HEK293 (cell line): ENCODE measurements around the gene HS3ST3A1.

ENCODE experiments used
- BCL11B ChIP-seq: fragments of 450-650 bp; formaldehyde crosslinking; IDR thresholded peaks from 2 replicates; pipeline ENCODE4 v1.5.1; 2016; ENCODE audit warnings: low read depth, missing biosample characterization, missing genetic modification characterization
- HOXA7 ChIP-seq: sonication (generic); formaldehyde crosslinking; IDR thresholded peaks from 2 replicates; pipeline ENCODE4 v1.8.1; 2022; ENCODE audit warnings: missing genetic modification reagents, borderline replicate concordance
- HOXC10 ChIP-seq: sonication (generic); formaldehyde crosslinking; IDR thresholded peaks from 2 replicates; pipeline ENCODE4 v1.8.1; 2023; ENCODE audit warnings: mild to moderate bottlenecking, missing genetic modification reagents
- OVOL3 ChIP-seq: fragments of 450-650 bp; formaldehyde crosslinking; IDR thresholded peaks from 2 replicates; pipeline ENCODE4 v1.5.1; 2016; ENCODE audit warnings: missing biosample characterization, missing genetic modification characterization
- SP2 ChIP-seq: fragments of 450-650 bp; formaldehyde crosslinking; IDR thresholded peaks from 2 replicates; pipeline ENCODE4 v1.5.1; 2016; ENCODE audit warnings: missing biosample characterization, missing genetic modification characterization
- TCF7L2 ChIP-seq: IDR thresholded peaks from 2 replicates; pipeline ENCODE4 v1.6.1; 2011; ENCODE audit warnings: low read depth, mild to moderate bottlenecking, inconsistent platforms, low read length, moderate library complexity, borderline replicate concordance
- ZBTB11 ChIP-seq: fragments of 450-650 bp; formaldehyde crosslinking; conservative IDR thresholded peaks from 2 replicates; pipeline ENCODE4 v1.5.1; 2016; ENCODE audit warnings: low read depth, missing biosample characterization, missing genetic modification characterization
- ZBTB8A ChIP-seq: fragments of 450-650 bp; formaldehyde crosslinking; IDR thresholded peaks from 2 replicates; pipeline ENCODE4 v1.5.1; 2016; ENCODE audit warnings: missing biosample characterization, missing genetic modification characterization
- ZFHX2 ChIP-seq: fragments of 450-650 bp; formaldehyde crosslinking; conservative IDR thresholded peaks from 2 replicates; pipeline ENCODE4 v1.5.1; 2016; ENCODE audit warnings: missing biosample characterization, missing genetic modification characterization
- ZNF10 ChIP-seq: fragments of 450-650 bp; formaldehyde crosslinking; IDR thresholded peaks from 2 replicates; pipeline ENCODE4 v1.5.1; 2017; ENCODE audit warnings: missing biosample characterization, missing genetic modification characterization
- ZNF112 ChIP-seq: fragments of 450-650 bp; formaldehyde crosslinking; IDR thresholded peaks from 2 replicates; pipeline ENCODE4 v1.5.0; 2017; ENCODE audit warnings: missing biosample characterization, missing genetic modification characterization
- ZNF146 ChIP-seq: fragments of 450-650 bp; formaldehyde crosslinking; IDR thresholded peaks from 2 replicates; pipeline ENCODE4 v1.5.1; 2016; ENCODE audit warnings: missing biosample characterization, missing genetic modification characterization
- ZNF175 ChIP-seq: fragments of 450-650 bp; formaldehyde crosslinking; IDR thresholded peaks from 2 replicates; pipeline ENCODE4 v1.5.1; 2016; ENCODE audit warnings: missing biosample characterization, missing genetic modification characterization
- ZNF274 ChIP-seq, 2 experiments: fragments of 200-500 bp in 1 of 2; fragments of 450-650 bp in 1 of 2; sonication (Bioruptor generic) in 1 of 2; formaldehyde crosslinking in 1 of 2; IDR thresholded peaks; 2 replicates each; pipeline versions ENCODE4 v1.5.1 to v1.6.1; 2014 to 2016; ENCODE audit warnings: borderline replicate concordance in 1 of 2, inconsistent platforms in 1 of 2, low read length in 1 of 2, missing biosample characterization in 1 of 2, missing genetic modification characterization in 1 of 2
- ZNF311 ChIP-seq: fragments of 450-650 bp; formaldehyde crosslinking; IDR thresholded peaks from 2 replicates; pipeline ENCODE4 v1.5.1; 2017; ENCODE audit warnings: missing biosample characterization, missing genetic modification characterization, borderline replicate concordance
- ZNF341 ChIP-seq: fragments of 450-650 bp; formaldehyde crosslinking; IDR thresholded peaks from 2 replicates; pipeline ENCODE4; 2016; ENCODE audit warnings: low read depth, missing biosample characterization, missing genetic modification characterization
- ZNF488 ChIP-seq: fragments of 450-650 bp; formaldehyde crosslinking; IDR thresholded peaks from 2 replicates; pipeline ENCODE4 v1.5.1; 2016; ENCODE audit warnings: missing biosample characterization, missing genetic modification characterization
- ZNF529 ChIP-seq: fragments of 450-650 bp; formaldehyde crosslinking; IDR thresholded peaks from 2 replicates; pipeline ENCODE4 v1.5.1; 2017; ENCODE audit warnings: missing genetic modification characterization, missing biosample characterization; ENCODE audit not compliant: insufficient replicate concordance
- ZNF560 ChIP-seq: fragments of 450-650 bp; formaldehyde crosslinking; IDR thresholded peaks from 2 replicates; pipeline ENCODE4 v1.5.1; 2017; ENCODE audit warnings: missing biosample characterization, missing genetic modification characterization, borderline replicate concordance
- ZNF623 ChIP-seq: fragments of 450-650 bp; formaldehyde crosslinking; IDR thresholded peaks from 2 replicates; pipeline ENCODE4 v1.5.1; 2016; ENCODE audit warnings: missing biosample characterization, missing genetic modification characterization
- ZNF645 ChIP-seq: fragments of 450-650 bp; formaldehyde crosslinking; IDR thresholded peaks from 2 replicates; pipeline ENCODE4; 2016; ENCODE audit warnings: missing biosample characterization, missing genetic modification characterization
- TF ChIP-seq, protein P1 (sequence below): fragments of 450-650 bp; formaldehyde crosslinking; IDR thresholded peaks from 2 replicates; pipeline ENCODE4 v1.5.1; 2016; ENCODE audit warnings: missing biosample characterization, missing genetic modification characterization
- TF ChIP-seq, protein P2 (sequence below): fragments of 450-650 bp; formaldehyde crosslinking; IDR thresholded peaks from 2 replicates; pipeline ENCODE4 v1.5.1; 2016; ENCODE audit warnings: missing biosample characterization, missing genetic modification characterization
- TF ChIP-seq, protein P3 (sequence below): fragments of 450-650 bp; formaldehyde crosslinking; IDR thresholded peaks from 2 replicates; pipeline ENCODE4 v1.5.1; 2016; ENCODE audit warnings: missing biosample characterization, missing genetic modification characterization

HS3ST3A1 gene

GRCh38 chr17:13600475-13601321, 1.0 kb downstream of the HS3ST3A1 start (continued):
- TF ChIP-seq ZBTB11 (tag by site-specific recombination) = peak; percentile 7
- no peak for TF ChIP-seq ZNF311 (tag by site-specific recombination)
- TF ChIP-seq, protein P1, sequence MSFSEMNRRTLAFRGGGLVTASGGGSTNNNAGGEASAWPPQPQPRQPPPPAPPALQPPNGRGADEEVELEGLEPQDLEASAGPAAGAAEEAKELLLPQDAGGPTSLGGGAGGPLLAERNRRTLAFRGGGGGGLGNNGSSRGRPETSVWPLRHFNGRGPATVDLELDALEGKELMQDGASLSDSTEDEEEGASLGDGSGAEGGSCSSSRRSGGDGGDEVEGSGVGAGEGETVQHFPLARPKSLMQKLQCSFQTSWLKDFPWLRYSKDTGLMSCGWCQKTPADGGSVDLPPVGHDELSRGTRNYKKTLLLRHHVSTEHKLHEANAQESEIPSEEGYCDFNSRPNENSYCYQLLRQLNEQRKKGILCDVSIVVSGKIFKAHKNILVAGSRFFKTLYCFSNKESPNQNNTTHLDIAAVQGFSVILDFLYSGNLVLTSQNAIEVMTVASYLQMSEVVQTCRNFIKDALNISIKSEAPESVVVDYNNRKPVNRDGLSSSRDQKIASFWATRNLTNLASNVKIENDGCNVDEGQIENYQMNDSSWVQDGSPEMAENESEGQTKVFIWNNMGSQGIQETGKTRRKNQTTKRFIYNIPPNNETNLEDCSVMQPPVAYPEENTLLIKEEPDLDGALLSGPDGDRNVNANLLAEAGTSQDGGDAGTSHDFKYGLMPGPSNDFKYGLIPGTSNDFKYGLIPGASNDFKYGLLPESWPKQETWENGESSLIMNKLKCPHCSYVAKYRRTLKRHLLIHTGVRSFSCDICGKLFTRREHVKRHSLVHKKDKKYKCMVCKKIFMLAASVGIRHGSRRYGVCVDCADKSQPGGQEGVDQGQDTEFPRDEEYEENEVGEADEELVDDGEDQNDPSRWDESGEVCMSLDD (tag by site-specific recombination) = peak; percentile 68
- TF ChIP-seq ZNF10 = no peak
- no peak; the same call in 1 of the 2 replicates for TF ChIP-seq ZFHX2 (tag by site-specific recombination)
- peak; percentile 60 for TF ChIP-seq ZBTB8A (tag by site-specific recombination)
- TF ChIP-seq ZNF341 (tag by site-specific recombination) = no peak
- TF ChIP-seq ZNF146 = no peak
- no peak for TF ChIP-seq ZNF645 (tag by site-specific recombination)
- 0 out of 2 replicates have a peak, but pooled peaks have one; percentile 85 for TF ChIP-seq HOXC10 (CRISPR knock-in tag)
- TF ChIP-seq OVOL3 (tag by site-specific recombination) = no peak
- no peak for TF ChIP-seq ZNF112 (tag by site-specific recombination)
- 0 out of 2 replicates have a peak, but pooled peaks have one; percentile 24 for TF ChIP-seq SP2 (tag by site-specific recombination)
- TF ChIP-seq ZNF560 (tag by site-specific recombination) = no peak
- TF ChIP-seq ZNF488 (tag by site-specific recombination) = no peak
- TF ChIP-seq, protein P2, sequence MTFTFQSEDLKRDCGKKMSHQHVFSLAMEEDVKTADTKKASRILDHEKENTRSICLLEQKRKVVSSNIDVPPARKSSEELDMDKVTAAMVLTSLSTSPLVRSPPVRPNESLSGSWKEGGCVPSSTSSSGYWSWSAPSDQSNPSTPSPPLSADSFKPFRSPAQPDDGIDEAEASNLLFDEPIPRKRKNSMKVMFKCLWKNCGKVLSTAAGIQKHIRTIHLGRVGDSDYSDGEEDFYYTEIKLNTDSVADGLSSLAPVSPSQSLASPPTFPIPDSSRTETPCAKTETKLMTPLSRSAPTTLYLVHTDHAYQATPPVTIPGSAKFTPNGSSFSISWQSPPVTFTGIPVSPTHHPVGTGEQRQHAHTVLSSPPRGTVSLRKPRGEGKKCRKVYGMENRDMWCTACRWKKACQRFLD (tag by site-specific recombination) = no peak
- 0 out of 2 replicates have a peak, but pooled peaks have one; percentile 57 for TF ChIP-seq BCL11B (tag by site-specific recombination)
- no peak for TF ChIP-seq ZNF623 (tag by site-specific recombination)
- TF ChIP-seq ZNF175 (tag by site-specific recombination) = no peak
- TF ChIP-seq HOXA7 (CRISPR knock-in tag) = no peak
- TF ChIP-seq, protein P3, sequence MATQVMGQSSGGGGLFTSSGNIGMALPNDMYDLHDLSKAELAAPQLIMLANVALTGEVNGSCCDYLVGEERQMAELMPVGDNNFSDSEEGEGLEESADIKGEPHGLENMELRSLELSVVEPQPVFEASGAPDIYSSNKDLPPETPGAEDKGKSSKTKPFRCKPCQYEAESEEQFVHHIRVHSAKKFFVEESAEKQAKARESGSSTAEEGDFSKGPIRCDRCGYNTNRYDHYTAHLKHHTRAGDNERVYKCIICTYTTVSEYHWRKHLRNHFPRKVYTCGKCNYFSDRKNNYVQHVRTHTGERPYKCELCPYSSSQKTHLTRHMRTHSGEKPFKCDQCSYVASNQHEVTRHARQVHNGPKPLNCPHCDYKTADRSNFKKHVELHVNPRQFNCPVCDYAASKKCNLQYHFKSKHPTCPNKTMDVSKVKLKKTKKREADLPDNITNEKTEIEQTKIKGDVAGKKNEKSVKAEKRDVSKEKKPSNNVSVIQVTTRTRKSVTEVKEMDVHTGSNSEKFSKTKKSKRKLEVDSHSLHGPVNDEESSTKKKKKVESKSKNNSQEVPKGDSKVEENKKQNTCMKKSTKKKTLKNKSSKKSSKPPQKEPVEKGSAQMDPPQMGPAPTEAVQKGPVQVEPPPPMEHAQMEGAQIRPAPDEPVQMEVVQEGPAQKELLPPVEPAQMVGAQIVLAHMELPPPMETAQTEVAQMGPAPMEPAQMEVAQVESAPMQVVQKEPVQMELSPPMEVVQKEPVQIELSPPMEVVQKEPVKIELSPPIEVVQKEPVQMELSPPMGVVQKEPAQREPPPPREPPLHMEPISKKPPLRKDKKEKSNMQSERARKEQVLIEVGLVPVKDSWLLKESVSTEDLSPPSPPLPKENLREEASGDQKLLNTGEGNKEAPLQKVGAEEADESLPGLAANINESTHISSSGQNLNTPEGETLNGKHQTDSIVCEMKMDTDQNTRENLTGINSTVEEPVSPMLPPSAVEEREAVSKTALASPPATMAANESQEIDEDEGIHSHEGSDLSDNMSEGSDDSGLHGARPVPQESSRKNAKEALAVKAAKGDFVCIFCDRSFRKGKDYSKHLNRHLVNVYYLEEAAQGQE (tag by site-specific recombination) = 0 out of 2 replicates have a peak, but pooled peaks have one; percentile 19
- no peak for TF ChIP-seq ZNF529 (tag by site-specific recombination)
- TF ChIP-seq TCF7L2 = no peak
- no peak for TF ChIP-seq ZNF274 (IDR thresholded peaks at IDR 0.05; ENCODE audit: low read length)
- TF ChIP-seq ZNF274 (tag by site-specific recombination; IDR thresholded peaks at IDR 0.05; ENCODE audit: borderline replicate concordance) = no peak
